Pancreas (tissue), 10 donors: ENCODE measurements around the gene CACNG7. TPM values are rescaled to one million over a fixed set of nuclear protein-coding genes. Genes with fewer than 3 reads are reported as not detected.

Source experiments
- ATAC-seq, 4 donors: fragments of 200-7000 bp; cut with Tn5 transposase; one replicate each; pipeline versions ENCODE4 v1.8.0 to v1.9.1; 2020; ENCODE audit warnings: mild to moderate bottlenecking in 4 of 4, moderate library complexity in 4 of 4
- DNase-seq, 6 donors: peaks; one replicate each; pipeline ENCODE4 v3.0.0-alpha.2; 2020
- FAIRE-seq: peaks from 2 replicates; lab custom pipeline; 2012; peaks lifted over from hg19 to GRCh38; lab: Jason Lieb, UNC
- H3K27ac ChIP-seq, 4 donors: fragments of 200-600 bp; sonication (generic); 1 replicate in 3 of 4; 2 replicates in 1 of 4; pipeline versions ENCODE4 v1.5.0 to v1.8.0; 2020
- H3K27me3 ChIP-seq, 4 donors: fragments of 200-600 bp; one replicate each; pipeline ENCODE4 v1.8.0; 2021
- H3K36me3 ChIP-seq, 3 donors: fragments of 200-600 bp; sonication (generic) in 1 of 3; one replicate each; pipeline versions ENCODE4 v1.5.0 to v1.8.0; 2020 to 2021
- H3K4me1 ChIP-seq, 3 donors: fragments of 200-600 bp; one replicate each; pipeline ENCODE4 v1.8.0; 2021
- H3K4me3 ChIP-seq, 4 donors: fragments of 200-600 bp; sonication (generic) in 2 of 4; one replicate each; pipeline versions ENCODE4 v1.5.0 to v1.8.0; 2020 to 2021
- H3K9me3 ChIP-seq, 4 donors: fragments of 200-600 bp; one replicate each; pipeline ENCODE4 v1.8.0; 2021
- WGBS, 2 donors: extraction: QIAGEN DNeasy Blood & Tissue Kit; methylation state at CpG; one replicate each; pipeline ENCODE4 v1.1.7; 2013; 5-methylcytosine and 5-hydroxymethylcytosine counted together
- intact Hi-C, 3 donors: fragments of 100-400 bp; cut with DNase I; formaldehyde crosslinking; loops; one replicate each; pipeline versions ENCODE4 v1.11.1 to v1.14.2; 2022
- polyA plus RNA-seq, 2 donors: library from polyadenylated mRNA; stranded (reverse); fragments of 200-250 nt; gene quantifications; one replicate each; pipeline ENCODE4 v1.2.3, GENCODE V29; 2013
- total RNA-seq, 6 donors: library from RNA; stranded (reverse); fragmentation: NEBNext Ultra II Directional in 4 of 6; extraction: Animal tissue kit (Norgen Biotek cat#: 25700) in 4 of 6; gene quantifications; one replicate each; pipeline versions ENCODE4 v1.2.1 to v1.2.4, GENCODE V29; 2021 to 2023
- TF ChIP-seq, protein P1 (sequence below), 4 donors: fragments of 200-600 bp; sonication (generic) in 3 of 4; IDR thresholded peaks; one replicate each; pipeline versions ENCODE4 v1.5.0 to v1.8.0; 2021; ENCODE audit warnings: antibody characterized with exemption in 4 of 4
- donor health status: healthy with polysubstance abuse.
- donor health status: DM: no; HTN: no; CAD: no; lungs with moderate emphysema.
- donor health status: DM: no; HTN: no; CAD: no.
- donor health status: control.
- donor health status: control.
- donor health status: Bipolar disorder and iron deficiency.
- donor health status: DM: yes; HTN: yes; CAD: no.
- donor health status: DM: no; HTN: no; CAD: no.
- donor health status: DM: no; HTN: no; CAD: no.
- donor health status: DM: yes; HTN: yes; CAD: no.

CACNG7 gene
- total and polyA plus RNA-seq, 8 donors: 0.02 to 0.09 (median 0.06) TPM; not detected in 4

DNA sequence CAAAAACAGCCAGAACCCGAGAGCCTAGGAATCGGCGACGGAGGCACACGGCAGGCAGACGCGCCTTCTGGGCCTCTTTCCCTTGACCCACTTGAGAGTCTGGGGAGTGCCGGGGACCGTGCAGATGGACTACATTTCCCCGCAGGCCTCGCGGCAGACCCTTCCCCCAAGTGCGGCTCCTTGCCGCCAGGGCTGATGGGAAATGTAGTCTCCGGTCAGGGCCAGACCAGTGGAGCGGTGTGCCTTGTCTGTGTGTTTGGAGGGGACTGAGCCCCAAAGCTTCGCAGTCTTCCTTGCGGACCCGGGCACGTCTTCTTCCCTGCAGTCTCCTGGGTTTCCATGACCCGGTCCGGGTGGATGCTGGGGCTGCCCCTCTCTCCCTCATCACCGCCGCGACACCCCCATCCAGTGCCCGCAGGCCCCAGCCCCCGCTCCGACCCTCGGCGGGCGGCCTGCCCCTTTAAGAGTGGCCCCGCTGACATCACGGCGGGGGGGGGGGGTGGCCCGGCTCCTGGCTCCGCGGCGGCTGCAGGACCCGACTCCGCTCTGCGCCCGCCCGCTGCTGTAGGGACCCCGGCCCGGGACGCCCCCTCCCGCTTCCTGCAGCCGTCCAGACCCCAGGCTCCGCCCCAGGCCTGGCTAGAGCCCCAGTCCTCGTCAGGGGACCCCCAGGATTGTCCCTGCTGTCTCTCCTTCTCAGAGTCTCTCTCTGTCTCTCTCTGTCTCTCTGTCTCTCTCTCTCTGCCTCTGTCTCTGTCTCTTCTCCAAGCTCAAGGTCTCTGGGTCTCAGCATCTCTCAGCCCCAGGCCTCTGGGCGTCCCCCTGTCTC is 758 bp upstream of the CACNG7 start:
- TF ChIP-seq, protein P1, sequence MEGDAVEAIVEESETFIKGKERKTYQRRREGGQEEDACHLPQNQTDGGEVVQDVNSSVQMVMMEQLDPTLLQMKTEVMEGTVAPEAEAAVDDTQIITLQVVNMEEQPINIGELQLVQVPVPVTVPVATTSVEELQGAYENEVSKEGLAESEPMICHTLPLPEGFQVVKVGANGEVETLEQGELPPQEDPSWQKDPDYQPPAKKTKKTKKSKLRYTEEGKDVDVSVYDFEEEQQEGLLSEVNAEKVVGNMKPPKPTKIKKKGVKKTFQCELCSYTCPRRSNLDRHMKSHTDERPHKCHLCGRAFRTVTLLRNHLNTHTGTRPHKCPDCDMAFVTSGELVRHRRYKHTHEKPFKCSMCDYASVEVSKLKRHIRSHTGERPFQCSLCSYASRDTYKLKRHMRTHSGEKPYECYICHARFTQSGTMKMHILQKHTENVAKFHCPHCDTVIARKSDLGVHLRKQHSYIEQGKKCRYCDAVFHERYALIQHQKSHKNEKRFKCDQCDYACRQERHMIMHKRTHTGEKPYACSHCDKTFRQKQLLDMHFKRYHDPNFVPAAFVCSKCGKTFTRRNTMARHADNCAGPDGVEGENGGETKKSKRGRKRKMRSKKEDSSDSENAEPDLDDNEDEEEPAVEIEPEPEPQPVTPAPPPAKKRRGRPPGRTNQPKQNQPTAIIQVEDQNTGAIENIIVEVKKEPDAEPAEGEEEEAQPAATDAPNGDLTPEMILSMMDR (IDR thresholded peaks at IDR 0.05): no peak
- H3K27ac ChIP-seq: no peak overlapping the region
- intact Hi-C loops: no loop called here
- H3K36me3 ChIP-seq: no peaks in the 10 kb centered on the region
- WGBS, 2 donors: 3 to 4% methylated on average over 32 to 51 of the region's 51 CpGs
- DNase-seq (peak in 2 of 6 donors; percentile 17 to 48), ATAC-seq (peak; percentile 53 to 90 (median 88)), FAIRE-seq (no peak)
- no peaks in the 10 kb centered on the region for H3K4me1 ChIP-seq
- H3K27me3 ChIP-seq: peaks cover 0 to 35% (median 9%) of the 10 kb centered on the region in 4 donors
- H3K4me3 ChIP-seq: no peak overlapping the region
- H3K9me3 ChIP-seq: no peaks in the 10 kb centered on the region

DNA sequence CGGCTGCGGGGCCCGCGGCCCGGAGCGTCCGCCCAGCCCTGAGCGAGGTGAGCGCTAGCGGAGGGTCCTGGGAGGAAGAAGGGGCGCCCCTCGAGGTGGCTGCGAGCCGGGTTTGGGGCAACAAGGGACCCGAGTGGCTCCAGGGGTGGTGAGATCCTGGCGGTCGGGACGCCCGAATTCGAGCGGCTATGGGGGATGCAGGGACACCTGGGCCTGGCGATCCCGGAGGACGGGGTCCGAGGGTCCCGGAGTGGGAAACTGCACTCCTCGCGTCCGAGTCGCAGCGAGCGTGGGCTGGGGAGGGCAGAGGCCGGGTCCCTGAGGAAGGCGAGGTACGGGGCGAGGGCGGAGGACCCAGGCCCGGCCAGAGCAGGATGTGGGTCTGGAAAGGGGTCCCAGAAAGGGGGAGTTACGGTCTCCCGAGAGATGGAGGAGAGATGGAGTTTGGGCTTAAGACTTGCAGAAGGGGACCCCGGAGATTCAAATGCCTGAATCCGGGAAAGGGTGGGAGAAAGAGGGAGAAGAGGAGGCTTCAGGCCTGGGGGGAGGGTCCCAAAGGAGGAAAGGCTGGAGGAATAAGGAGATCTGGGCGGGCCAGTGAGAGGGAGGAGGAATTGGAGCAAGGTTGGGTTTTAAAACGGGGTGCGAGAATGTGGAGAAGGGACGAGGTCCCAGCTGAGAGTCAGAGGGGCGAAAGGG is 542 bp downstream of the CACNG7 start:
- 1 to 2% methylated on average over 46 to 47 of the region's 47 CpGs for WGBS, 2 donors
- no peaks in the 10 kb centered on the region for H3K36me3 ChIP-seq
- H3K27me3 ChIP-seq: peaks cover 0 to 35% (median 9%) of the 10 kb centered on the region in 4 donors
- H3K4me3 ChIP-seq: no peak overlapping the region
- H3K4me1 ChIP-seq: no peaks in the 10 kb centered on the region
- DNase-seq: no peak
- TF ChIP-seq, protein P1 (IDR thresholded peaks at IDR 0.05): no peak
- FAIRE-seq: no peak
- no peak overlapping the region for H3K27ac ChIP-seq
- intact Hi-C loops: no loop called here
- H3K9me3 ChIP-seq: no peaks in the 10 kb centered on the region
- ATAC-seq: no peak

DNA sequence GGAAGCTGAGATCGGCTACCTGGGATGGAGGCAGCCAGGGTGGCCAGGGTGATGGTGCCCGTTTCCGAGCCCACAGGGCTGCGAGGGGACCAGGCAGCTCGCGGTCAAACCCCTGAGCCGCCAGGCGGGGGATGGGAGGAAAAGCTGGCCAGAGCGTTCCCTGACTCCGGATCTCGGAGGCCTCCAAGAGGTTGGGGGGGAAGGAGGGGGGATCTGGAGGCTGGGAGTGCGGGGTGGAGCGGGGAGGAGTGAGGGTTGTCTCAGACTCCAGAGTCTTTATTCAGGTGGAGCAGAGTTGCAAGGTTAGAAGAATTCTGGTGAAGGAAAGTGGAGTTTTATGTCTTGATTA is 1.1 kb downstream of the CACNG7 start:
- H3K9me3 ChIP-seq: no peaks in the 10 kb centered on the region
- intact Hi-C loops: no loop called here
- ATAC-seq: no peak
- TF ChIP-seq, protein P1 (IDR thresholded peaks at IDR 0.05): no peak
- no peak overlapping the region for H3K4me3 ChIP-seq
- H3K36me3 ChIP-seq: no peaks in the 10 kb centered on the region
- WGBS, 2 donors: 0 to 2% methylated on average over 12 to 13 of the region's 13 CpGs
- DNase-seq: no peak
- peaks cover 0 to 35% (median 9%) of the 10 kb centered on the region in 4 donors for H3K27me3 ChIP-seq
- FAIRE-seq: no peak
- H3K4me1 ChIP-seq: no peaks in the 10 kb centered on the region
- no peak overlapping the region for H3K27ac ChIP-seq

DNA sequence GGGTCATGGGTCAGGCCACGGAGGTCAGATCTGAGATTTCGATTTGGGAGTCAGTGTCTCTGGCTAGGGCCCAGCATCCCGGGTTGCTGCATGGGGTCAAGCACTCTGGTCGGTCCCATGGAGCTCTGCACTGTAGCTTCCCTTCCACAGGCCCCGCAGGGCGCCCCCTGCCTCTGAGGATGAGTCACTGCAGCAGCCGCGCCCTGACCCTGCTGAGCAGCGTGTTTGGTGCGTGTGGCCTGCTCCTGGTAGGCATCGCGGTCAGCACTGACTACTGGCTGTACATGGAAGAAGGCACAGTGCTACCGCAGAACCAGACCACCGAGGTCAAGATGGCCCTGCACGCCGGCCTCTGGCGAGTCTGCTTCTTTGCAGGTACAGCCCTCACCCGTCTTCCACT is 3.6 kb downstream of the CACNG7 start:
- intact Hi-C loops: no loop called here
- Histone ChIP-seq H3K9me3 (no peaks in the 10 kb centered on the region), H3K4me1 (no peaks in the 10 kb centered on the region), H3K4me3 (no peak overlapping the region), H3K27ac (no peak overlapping the region), H3K36me3 (no peaks in the 10 kb centered on the region), H3K27me3 (peaks cover 0 to 22% (median 7%) of the 10 kb centered on the region in 4 donors)
- TF ChIP-seq, protein P1 (IDR thresholded peaks at IDR 0.05): no peak
- no peak for DNase-seq
- ATAC-seq: no peak
- WGBS, 2 donors: 58 to 63% methylated on average over 18 of the region's 18 CpGs
- FAIRE-seq: no peak
